ENCODE data around the gene QPCT.

The QPCT gene

GRCh38 chr2:37332560-37332959, 11.9 kb upstream of the QPCT start:
- ChIA-PET CTCF (no interaction called here), POLR2A (ENCODE audit: low non-redundant PET) (no interaction called here)
- no peak overlapping the region for H3K27ac ChIP-seq
- TF ChIP-seq, protein P1, sequence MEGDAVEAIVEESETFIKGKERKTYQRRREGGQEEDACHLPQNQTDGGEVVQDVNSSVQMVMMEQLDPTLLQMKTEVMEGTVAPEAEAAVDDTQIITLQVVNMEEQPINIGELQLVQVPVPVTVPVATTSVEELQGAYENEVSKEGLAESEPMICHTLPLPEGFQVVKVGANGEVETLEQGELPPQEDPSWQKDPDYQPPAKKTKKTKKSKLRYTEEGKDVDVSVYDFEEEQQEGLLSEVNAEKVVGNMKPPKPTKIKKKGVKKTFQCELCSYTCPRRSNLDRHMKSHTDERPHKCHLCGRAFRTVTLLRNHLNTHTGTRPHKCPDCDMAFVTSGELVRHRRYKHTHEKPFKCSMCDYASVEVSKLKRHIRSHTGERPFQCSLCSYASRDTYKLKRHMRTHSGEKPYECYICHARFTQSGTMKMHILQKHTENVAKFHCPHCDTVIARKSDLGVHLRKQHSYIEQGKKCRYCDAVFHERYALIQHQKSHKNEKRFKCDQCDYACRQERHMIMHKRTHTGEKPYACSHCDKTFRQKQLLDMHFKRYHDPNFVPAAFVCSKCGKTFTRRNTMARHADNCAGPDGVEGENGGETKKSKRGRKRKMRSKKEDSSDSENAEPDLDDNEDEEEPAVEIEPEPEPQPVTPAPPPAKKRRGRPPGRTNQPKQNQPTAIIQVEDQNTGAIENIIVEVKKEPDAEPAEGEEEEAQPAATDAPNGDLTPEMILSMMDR (conservative IDR thresholded peaks at IDR 0.05; ENCODE audit: low read depth) = no peak
- no peak for DNase-seq (ENCODE audit: low spot score)

DNA sequence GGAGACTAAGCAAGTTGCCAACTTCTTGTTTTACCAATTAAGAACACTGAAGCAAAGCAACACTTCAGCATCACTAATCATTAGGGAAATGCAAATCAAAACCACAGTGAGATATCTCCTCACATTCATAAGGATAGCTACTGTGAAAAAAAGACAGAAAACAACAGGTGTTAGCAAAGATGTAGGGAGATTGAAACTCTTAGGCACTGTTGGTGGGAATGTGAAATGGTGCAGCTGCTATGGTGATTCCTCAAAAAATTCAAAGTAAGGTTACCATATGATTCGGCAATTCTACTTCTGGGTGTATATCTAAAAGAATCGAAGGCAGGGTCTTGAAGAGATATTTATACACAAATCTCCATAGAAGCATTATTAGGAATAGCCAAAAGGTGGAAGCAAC, 11.2 kb upstream of the QPCT start:
- no peak overlapping the region for H3K27ac ChIP-seq
- POLR2A ChIA-PET (ENCODE audit: low non-redundant PET) = no interaction called here
- no peak for DNase-seq (ENCODE audit: low spot score)
- CTCF ChIA-PET = no interaction called here
- TF ChIP-seq, protein P1 (conservative IDR thresholded peaks at IDR 0.05; ENCODE audit: low read depth) = no peak

- TF ChIP-seq, protein P1 (conservative IDR thresholded peaks at IDR 0.05; ENCODE audit: low read depth) = no peak
- POLR2A ChIA-PET (ENCODE audit: low non-redundant PET) = no interaction called here
- DNase-seq (ENCODE audit: low spot score) = no peak
- CTCF ChIA-PET = interaction anchor here (0.8 kb wide), 1 partner anchor 17 kb away, joined by 3 read pairs; no protein-coding TSS in a partner anchor
- H3K27ac ChIP-seq = no peak overlapping the region
Observed at GRCh38 chr2:37335604-37336003, 8.8 kb upstream of the QPCT start.

DNA sequence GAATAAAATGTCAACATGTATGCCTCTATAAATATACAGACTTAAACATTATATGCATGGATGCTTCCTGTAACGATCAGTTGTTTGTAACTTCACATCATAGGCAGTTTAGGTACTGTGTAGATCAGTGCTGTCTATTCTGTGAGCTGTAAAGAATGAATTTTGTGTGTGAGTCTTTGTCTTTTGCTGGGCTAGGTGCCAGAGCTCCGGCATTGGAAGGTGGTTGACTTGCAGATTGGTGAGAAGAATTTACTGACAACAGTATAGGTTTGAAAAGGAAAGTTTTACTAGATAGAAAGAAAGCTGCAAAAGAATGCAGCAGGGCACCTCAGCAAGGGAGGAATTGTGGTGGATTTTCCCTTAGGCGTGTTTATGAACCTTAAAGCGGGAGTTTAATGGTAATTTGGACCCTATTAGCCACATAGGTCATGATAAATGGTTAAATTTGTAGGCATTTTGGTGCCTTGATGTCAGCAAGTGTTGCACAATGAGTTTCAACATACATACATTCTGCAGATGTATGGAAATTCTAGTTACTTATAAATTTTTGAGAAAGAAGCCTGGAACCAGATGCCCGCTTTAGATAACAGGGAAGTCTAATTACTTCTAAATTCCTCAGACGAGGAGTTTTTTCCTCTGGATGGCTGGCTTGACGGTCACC, 6.7 kb upstream of the QPCT start:
- no peak for DNase-seq (ENCODE audit: low spot score)
- ChIA-PET CTCF (no interaction called here), POLR2A (ENCODE audit: low non-redundant PET) (no interaction called here)
- TF ChIP-seq, protein P1 (conservative IDR thresholded peaks at IDR 0.05; ENCODE audit: low read depth) = no peak
- H3K27ac ChIP-seq = no peak overlapping the region

DNA sequence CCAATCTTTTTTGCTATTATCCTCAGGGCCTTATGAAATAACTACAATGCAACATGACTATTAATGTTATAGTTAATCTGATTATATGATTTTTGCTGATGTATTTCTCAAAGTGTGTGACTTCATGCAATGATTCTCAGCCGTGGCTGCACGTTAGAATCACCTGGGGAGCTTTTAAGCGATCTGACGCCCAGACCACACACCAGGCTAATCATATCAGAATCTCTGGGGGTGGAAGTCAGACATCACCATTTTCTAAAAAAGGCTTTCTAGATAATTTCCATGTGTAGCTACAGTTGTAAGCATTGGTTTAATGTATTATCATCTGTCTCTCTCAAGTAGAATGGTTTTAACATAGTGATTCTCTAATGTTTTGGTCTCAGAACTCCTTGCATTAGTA, 5.5 kb upstream of the QPCT start:
- ChIA-PET CTCF (interaction anchor here (0.6 kb wide), 1 partner anchor 289 kb away, joined by 5 read pairs; no protein-coding TSS in a partner anchor), POLR2A (ENCODE audit: low non-redundant PET) (no interaction called here)
- DNase-seq (ENCODE audit: low spot score) = no peak
- H3K27ac ChIP-seq = no peak overlapping the region
- TF ChIP-seq, protein P1 (conservative IDR thresholded peaks at IDR 0.05; ENCODE audit: low read depth) = no peak

DNA sequence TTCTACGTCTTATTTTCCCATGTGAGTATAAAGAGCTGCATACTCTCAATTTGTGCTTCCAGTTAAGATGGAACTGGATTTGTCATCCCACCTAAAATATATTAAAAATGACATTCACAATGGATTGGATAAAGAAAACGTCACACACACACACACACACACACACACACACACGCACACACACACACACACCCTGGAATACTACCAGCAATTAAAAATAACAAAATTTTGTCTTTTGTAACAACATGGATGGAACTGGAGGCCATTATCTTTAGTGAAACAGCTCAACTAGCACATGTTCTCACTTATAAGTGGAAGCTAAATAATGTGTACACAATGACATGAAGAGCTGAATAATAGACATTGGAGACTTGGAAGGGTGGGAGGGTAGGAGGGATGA, 3.8 kb upstream of the QPCT start:
- no peak overlapping the region for H3K27ac ChIP-seq
- ChIA-PET CTCF (no interaction called here), POLR2A (ENCODE audit: low non-redundant PET) (no interaction called here)
- TF ChIP-seq, protein P1 (conservative IDR thresholded peaks at IDR 0.05; ENCODE audit: low read depth) = no peak
- DNase-seq (ENCODE audit: low spot score) = no peak
